ENCODE measurements around the gene TET3.

The TET3 gene

DNA sequence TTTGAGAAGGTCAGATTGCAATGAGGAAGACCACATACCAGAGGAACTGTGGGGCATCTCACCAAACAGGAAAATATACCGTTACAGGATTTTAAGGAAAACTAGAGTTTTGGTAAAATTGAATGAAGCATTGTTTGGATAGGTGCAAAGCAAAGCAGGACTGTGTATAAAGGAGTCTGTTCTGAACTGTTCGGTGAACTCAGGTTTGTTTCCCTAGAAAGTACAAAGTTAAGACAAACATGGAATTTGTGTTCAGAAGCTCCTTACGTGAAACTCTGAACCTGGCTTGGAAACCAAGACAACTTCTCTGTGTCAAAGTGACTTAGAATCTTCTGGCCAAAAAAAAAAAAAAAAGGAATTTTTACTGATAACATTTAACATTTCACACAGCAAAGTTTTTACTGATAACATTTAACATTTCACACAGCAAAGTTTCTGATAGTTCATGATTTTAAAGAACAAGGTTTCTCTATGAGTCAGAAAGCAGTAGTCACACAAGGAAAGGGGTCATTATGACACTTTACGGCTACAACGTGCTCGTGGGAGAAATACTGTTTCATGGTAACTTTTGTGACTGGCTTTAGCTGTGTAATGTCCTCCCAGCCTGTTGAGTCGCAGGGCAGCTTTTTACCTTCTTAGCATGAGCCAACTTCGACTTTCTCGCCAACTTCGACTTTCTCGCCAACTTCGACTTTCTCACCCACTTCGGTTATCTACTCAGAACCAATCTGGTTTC lies 21.2 kb upstream of the TET3 start:
- no peak for DNase-seq (ENCODE audit: low read depth in 2 of 2)
- H3K4me3 ChIP-seq (replicated peaks in 1 of 2; ENCODE audit: low read depth in 2 of 2, low read length in 2 of 2) = no peak overlapping the region
- no peak for TF ChIP-seq CTCF (IDR thresholded peaks at IDR 0.05; ENCODE audit: low read depth, low read length)

DNA sequence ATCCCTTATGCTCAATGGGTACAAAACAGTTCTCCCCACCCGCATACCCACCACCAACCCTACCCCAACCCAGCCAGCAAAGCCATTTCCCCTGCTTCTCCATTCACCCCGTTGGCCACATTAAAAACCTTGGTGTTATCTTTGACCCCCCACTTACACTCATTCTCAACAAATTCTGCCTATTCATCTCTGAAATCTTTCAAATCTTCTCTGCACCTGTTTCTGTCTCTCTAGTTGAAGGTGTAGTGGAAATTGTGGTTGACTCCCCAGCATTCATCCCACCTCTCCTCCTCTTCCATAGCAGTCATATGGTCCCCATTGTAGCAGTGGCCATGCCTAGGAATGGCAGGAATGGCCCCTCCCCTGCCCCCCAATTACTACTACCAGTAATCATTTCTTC lies 20.5 kb upstream of the TET3 start:
- DNase-seq (ENCODE audit: low read depth in 2 of 2) = no peak
- no peak overlapping the region for H3K4me3 ChIP-seq (replicated peaks in 1 of 2; ENCODE audit: low read depth in 2 of 2, low read length in 2 of 2)

DNA sequence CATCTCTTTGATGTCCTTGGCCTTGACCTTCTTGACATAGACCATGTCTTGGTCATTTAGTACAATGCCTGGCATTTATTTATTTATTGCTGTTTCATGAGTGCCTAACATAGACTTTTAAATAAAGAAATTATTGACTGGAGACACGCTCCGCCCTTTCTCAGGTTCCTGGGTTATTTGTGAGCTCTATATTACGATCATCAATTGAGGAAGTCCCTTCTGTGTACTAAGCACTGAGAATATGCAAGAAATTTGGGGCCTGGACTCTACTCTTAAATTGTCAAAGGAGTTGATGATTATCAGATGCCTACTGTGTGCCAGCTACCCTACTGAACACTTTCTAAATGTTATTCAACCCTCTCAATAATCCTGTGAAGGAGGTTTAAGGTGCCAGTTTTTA lies 19.7 kb upstream of the TET3 start:
- no peak for DNase-seq (ENCODE audit: low read depth in 2 of 2)
- H3K4me3 ChIP-seq (replicated peaks in 1 of 2; ENCODE audit: low read depth in 2 of 2, low read length in 2 of 2) = no peak overlapping the region
- TF ChIP-seq CTCF (IDR thresholded peaks at IDR 0.05; ENCODE audit: low read depth, low read length) = no peak

More for the DNA sequence above, 20.5 kb upstream of the TET3 start:
- no peak for TF ChIP-seq CTCF (IDR thresholded peaks at IDR 0.05; ENCODE audit: low read depth, low read length)

- TF ChIP-seq CTCF (IDR thresholded peaks at IDR 0.05; ENCODE audit: low read depth, low read length) = no peak
- H3K4me3 ChIP-seq (replicated peaks in 1 of 2; ENCODE audit: low read depth in 2 of 2, low read length in 2 of 2) = no peak overlapping the region
- no peak for DNase-seq (ENCODE audit: low read depth in 2 of 2)
Measured at GRCh38 chr2:73968357-73968937, 16.3 kb upstream of the TET3 start.

GRCh38 chr2:73969356-73969755 lies 15.4 kb upstream of the TET3 start:
- TF ChIP-seq CTCF (IDR thresholded peaks at IDR 0.05; ENCODE audit: low read depth, low read length) = no peak
- DNase-seq (ENCODE audit: low read depth in 2 of 2) = no peak
- no peak overlapping the region for H3K4me3 ChIP-seq (replicated peaks in 1 of 2; ENCODE audit: low read depth in 2 of 2, low read length in 2 of 2)

- no peak for TF ChIP-seq CTCF (IDR thresholded peaks at IDR 0.05; ENCODE audit: low read depth, low read length)
- no peak for DNase-seq (ENCODE audit: low read depth in 2 of 2)
- H3K4me3 ChIP-seq (replicated peaks in 1 of 2; ENCODE audit: low read depth in 2 of 2, low read length in 2 of 2) = no peak overlapping the region
Measured at GRCh38 chr2:73970141-73970803, 14.4 kb upstream of the TET3 start.

Data from cardiac fibroblast (primary cell).